Measurements from ENCODE around the gene ATXN2L.
"Not testable (repeated sequence)": the region's sequence is repeated elsewhere in the genome, so short reads cannot be mapped to it uniquely, and the experiment has no call there.

Gene ATXN2L

GRCh38 chr16:28822520-28823290 lies at the start of gene ATXN2L:
TSS of gene ATXN2L (plus strand) at chr16:28822999. CDS start at chr16:28823260, 261 bp downstream.
- Histone ChIP-seq H3K27ac (peak within 1 kb of the TSS; percentile 99 to 100), H3K27me3 (no peaks in the 10 kb centered on the region), H3K36me3 (peaks cover 21 to 38% (median 24%) of the 10 kb centered on the region in 3 donors), H3K4me1 (peaks cover 0 to 32% (median 23%) of the 10 kb centered on the region in 4 donors), H3K4me3 (peak within 1 kb of the TSS; percentile 89 to 99), H3K9me3 (no peaks in the 10 kb centered on the region)
- intact Hi-C loops (cut with DNase I; ENCODE audit: low total_unique reads), result loop anchor here (10.0 kb wide), 1 partner anchor 268 kb away; the partner anchor contains the start of gene SGF29
- peak; percentile 9 to 49 for TF ChIP-seq CTCF (IDR thresholded peaks at IDR 0.05)
- peak; percentile 90 to 95 for DNase-seq

GRCh38 chr16:28781697-28782096 lies 41.1 kb upstream of the ATXN2L start:
- DNase-seq; H3K9me3 ChIP-seq; intact Hi-C loops (cut with DNase I; ENCODE audit: low total_unique reads); H3K4me1 ChIP-seq; H3K4me3 ChIP-seq; H3K27ac ChIP-seq; H3K27me3 ChIP-seq; H3K36me3 ChIP-seq: not testable (repeated sequence)

GRCh38 chr16:28782357-28782756 lies 40.4 kb upstream of the ATXN2L start:
- H3K27me3 ChIP-seq; H3K4me1 ChIP-seq; H3K27ac ChIP-seq; H3K4me3 ChIP-seq; DNase-seq; H3K9me3 ChIP-seq; H3K36me3 ChIP-seq; intact Hi-C loops (cut with DNase I; ENCODE audit: low total_unique reads): not testable (repeated sequence)

- H3K27me3 ChIP-seq; intact Hi-C loops (cut with DNase I; ENCODE audit: low total_unique reads); H3K9me3 ChIP-seq; H3K4me1 ChIP-seq; H3K27ac ChIP-seq; H3K36me3 ChIP-seq: not testable (repeated sequence)
- H3K4me3 ChIP-seq, result peak overlapping the region; percentile 23 to 34
- peak; percentile 37 to 86 for DNase-seq
- TF ChIP-seq CTCF (IDR thresholded peaks at IDR 0.05), result peak; percentile 37 to 39
Observed at GRCh38 chr16:28802235-28803019, 20.4 kb upstream of the ATXN2L start.

- H3K9me3 ChIP-seq; intact Hi-C loops (cut with DNase I; ENCODE audit: low total_unique reads); H3K36me3 ChIP-seq; DNase-seq; H3K4me1 ChIP-seq; H3K27me3 ChIP-seq; H3K27ac ChIP-seq; H3K4me3 ChIP-seq: not testable (repeated sequence)
Observed at GRCh38 chr16:28807445-28808120, 15.2 kb upstream of the ATXN2L start.

GRCh38 chr16:28820016-28820415 lies 2.8 kb upstream of the ATXN2L start:
- intact Hi-C loops (cut with DNase I; ENCODE audit: low total_unique reads), result loop anchor here (10.0 kb wide), 1 partner anchor 265 kb away; the partner anchor contains the start of gene SGF29
- Histone ChIP-seq H3K27ac (no peak overlapping the region), H3K36me3 (peaks cover 0 to 16% (median 0%) of the 10 kb centered on the region in 3 donors), H3K9me3 (no peaks in the 10 kb centered on the region), H3K4me1 (peaks cover 0 to 19% (median 11%) of the 10 kb centered on the region in 4 donors), H3K4me3 (no peak overlapping the region), H3K27me3 (no peaks in the 10 kb centered on the region)
- TF ChIP-seq CTCF (IDR thresholded peaks at IDR 0.05), result no peak
- no peak for DNase-seq

GRCh38 chr16:28820546-28820945 lies 2.3 kb upstream of the ATXN2L start:
- H3K4me3 ChIP-seq, DNase-seq, H3K27ac ChIP-seq, H3K9me3 ChIP-seq, H3K27me3 ChIP-seq: not testable (repeated sequence)
- Histone ChIP-seq H3K36me3 (peaks cover 0 to 18% (median 3%) of the 10 kb centered on the region in 3 donors), H3K4me1 (peaks cover 0 to 24% (median 16%) of the 10 kb centered on the region in 4 donors)
- intact Hi-C loops (cut with DNase I; ENCODE audit: low total_unique reads), result loop anchor here (10.0 kb wide), 1 partner anchor 266 kb away; the partner anchor contains the start of gene SGF29
